ENCODE data around the gene SASH3. TPM values are rescaled to one million over a fixed set of nuclear protein-coding genes. Genes with fewer than 3 reads are reported as not detected.

Gene SASH3
- not detected in 5 replicates for total RNA-seq (2022; extraction: Qiagen RNA extraction; ENCODE audit: low read depth)

DNA sequence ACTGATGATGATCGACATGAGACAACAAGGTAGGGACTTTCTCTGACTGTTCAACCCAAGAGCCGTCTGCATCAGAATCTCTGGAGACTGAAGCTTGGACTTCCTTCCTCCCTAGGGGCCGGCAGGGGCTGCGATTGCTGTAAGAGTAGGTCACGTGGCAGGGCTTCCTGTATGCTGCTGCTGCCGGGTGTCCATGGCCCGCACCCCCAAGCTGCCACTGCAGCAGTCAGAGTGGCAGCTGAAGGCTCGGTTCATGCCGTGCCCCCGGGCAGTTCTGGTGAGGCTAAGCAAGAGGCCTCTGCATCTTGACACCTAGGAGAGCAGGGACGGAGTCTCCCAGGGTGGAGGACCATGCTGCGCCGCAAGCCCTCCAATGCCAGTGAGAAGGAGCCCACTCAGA is at the start of gene SASH3:
Gene SASH3, plus strand, starts transcription at position 203 of the 400 bp plus-strand sequence. Its CDS starts 149 bp downstream, at position 352.

GRCh38 chrX:129738466-129739308 is 41.1 kb upstream of the SASH3 start, which contains the start of gene XPNPEP2:
XPNPEP2 (plus strand) TSS chrX:129738979; CDS start chrX:129739214, 235 bp downstream.

DNA sequence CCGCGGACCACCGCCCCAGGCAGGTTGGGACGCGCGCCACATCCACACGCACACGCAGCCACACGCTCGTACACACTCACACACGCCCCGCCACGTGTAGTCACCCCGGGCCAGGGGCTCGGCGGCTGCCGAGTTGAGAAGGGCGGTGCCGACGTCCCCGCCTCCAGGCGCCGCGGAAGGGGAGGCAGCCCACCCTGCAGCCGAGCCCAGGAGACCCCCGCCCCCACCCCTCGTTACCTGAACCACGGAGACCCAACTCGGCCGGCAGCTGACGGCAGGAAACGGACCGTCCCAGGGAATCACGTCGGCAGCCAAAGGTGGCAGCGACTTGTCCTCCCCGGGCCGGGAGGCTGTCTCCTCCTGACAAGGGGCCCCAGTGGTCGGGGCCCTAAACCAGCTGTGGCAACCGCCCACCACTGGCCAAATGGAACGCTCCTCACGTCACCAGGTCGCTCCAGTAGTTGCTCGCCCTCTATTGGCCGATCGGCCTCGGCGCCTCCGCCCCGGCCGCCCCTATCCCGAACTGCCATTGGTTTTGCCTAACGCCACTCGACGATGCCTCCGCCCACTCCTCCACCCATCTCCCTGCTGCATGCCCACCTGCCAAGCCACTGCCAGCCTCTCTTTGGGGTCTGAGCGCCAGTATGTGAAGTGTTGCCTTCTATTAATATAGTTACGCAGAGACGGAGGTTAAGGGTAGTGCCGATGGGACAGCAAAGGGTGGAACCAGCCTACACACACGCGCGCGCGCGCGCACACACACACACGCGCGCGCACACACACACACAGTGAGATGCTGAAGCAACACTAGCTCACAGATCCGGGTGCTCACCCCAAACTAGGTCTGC is 63.9 kb downstream of the SASH3 start, which contains the start of gene ZDHHC9:
Gene ZDHHC9, minus strand, starts transcription at position 428 of the 848 bp plus-strand sequence. CDS start 1,941 bp downstream, outside the sequence.

Other genes starting within 250 kb of the SASH3 start
- gene OCRL, start 239.7 kb upstream of the SASH3 start, total RNA-seq (2022; extraction: Qiagen RNA extraction; ENCODE audit: low read depth) = 16.4 to 25.6 TPM (median 23.4 TPM) in 5 replicates
- gene APLN, start 125.0 kb upstream of the SASH3 start, total RNA-seq (2022; extraction: Qiagen RNA extraction; ENCODE audit: low read depth) = 0.73 to 1.2 TPM (median 0.89 TPM) in 5 replicates
- gene XPNPEP2, start 41.0 kb upstream of the SASH3 start, total RNA-seq (2022; extraction: Qiagen RNA extraction; ENCODE audit: low read depth) = not detected in 5 replicates
- gene ZDHHC9, start 63.9 kb downstream of the SASH3 start, total RNA-seq (2022; extraction: Qiagen RNA extraction; ENCODE audit: low read depth) = 36.8 to 41.8 TPM (median 39.2 TPM) in 5 replicates
- gene UTP14A, start 126.2 kb downstream of the SASH3 start, total RNA-seq (2022; extraction: Qiagen RNA extraction; ENCODE audit: low read depth) = 44.3 to 60.0 TPM (median 47.2 TPM) in 5 replicates
- gene BCORL1, start 202.7 kb downstream of the SASH3 start, total RNA-seq (2022; extraction: Qiagen RNA extraction; ENCODE audit: low read depth) = 4.8 to 10.5 TPM (median 9.3 TPM) in 5 replicates

Measured in A549 treated with RU486 at 1 μM for 4 hours (cell line).